T-helper 1 cell treated with Interleukin-12 subunit alpha and Interleukin-12 subunit beta and Interleukin-4 antibody, amounts not matched to agents 30 ng/mL and 1 ng/mL, for 36 hours (primary cell): ENCODE measurements around the gene UCHL5. TPM values are rescaled to one million over a fixed set of nuclear protein-coding genes. Genes with fewer than 3 reads are reported as not detected.
"Not testable (repeated sequence)": the region's sequence is repeated elsewhere in the genome, so short reads cannot be mapped to it uniquely, and the experiment has no call there.

ENCODE experiments used
- intact Hi-C: fragments of 100-400 bp; cut with micrococcal nuclease; formaldehyde crosslinking; loops from one replicate; pipeline ENCODE4 v1.15.1; 2024
- total RNA-seq: library from RNA; stranded (reverse); gene quantifications from 2 replicates; pipeline ENCODE4 v1.2.3, GENCODE V29; 2022

The UCHL5 gene
- total RNA-seq, 1 donor from 2014 or later = 53.9 TPM

- intact Hi-C loops = loop anchor here (5.0 kb wide), 1 partner anchor 404 kb away; no protein-coding TSS in a partner anchor
These were observed 42.4 kb downstream of the UCHL5 start for GRCh38 chr1:193016788-193017187.

- intact Hi-C loops = no loop called here
These were observed 44.8 kb downstream of the UCHL5 start for GRCh38 chr1:193014400-193014799.

- intact Hi-C loops = no loop called here
These were observed 45.5 kb downstream of the UCHL5 start for GRCh38 chr1:193013707-193014106.

GRCh38 chr1:193013005-193013404 lies 46.2 kb downstream of the UCHL5 start:
- intact Hi-C loops = no loop called here

GRCh38 chr1:193011406-193011805 lies 47.8 kb downstream of the UCHL5 start:
- intact Hi-C loops = no loop called here

- intact Hi-C loops = no loop called here
These were observed 49.7 kb downstream of the UCHL5 start for GRCh38 chr1:193009501-193009900.

GRCh38 chr1:193005785-193006184 lies 53.4 kb downstream of the UCHL5 start:
- intact Hi-C loops = no loop called here

- intact Hi-C loops = no loop called here
These were observed 60.6 kb downstream of the UCHL5 start for GRCh38 chr1:192998536-192998935.

GRCh38 chr1:192994141-192994540 lies 65.0 kb downstream of the UCHL5 start:
- intact Hi-C loops = no loop called here

GRCh38 chr1:192993426-192994085 lies 65.6 kb downstream of the UCHL5 start:
- intact Hi-C loops = no loop called here

GRCh38 chr1:192986748-192987334 lies 72.3 kb downstream of the UCHL5 start:
- intact Hi-C loops = not testable (repeated sequence)

GRCh38 chr1:192986110-192986747 lies 72.9 kb downstream of the UCHL5 start:
- intact Hi-C loops = no loop called here

- intact Hi-C loops = no loop called here
These were observed 75.1 kb downstream of the UCHL5 start for GRCh38 chr1:192984080-192984479.

- intact Hi-C loops = loop anchor here (1.0 kb wide), 1 partner anchor 47 kb away; no protein-coding TSS in a partner anchor
These were observed 75.7 kb downstream of the UCHL5 start for GRCh38 chr1:192983349-192983980.

- intact Hi-C loops = no loop called here
These were observed 78.3 kb downstream of the UCHL5 start for GRCh38 chr1:192980856-192981255.

- intact Hi-C loops = not testable (repeated sequence)
These were observed 78.8 kb downstream of the UCHL5 start for GRCh38 chr1:192980334-192980733.

- intact Hi-C loops = no loop called here
These were observed 79.6 kb downstream of the UCHL5 start for GRCh38 chr1:192979542-192979941.

GRCh38 chr1:192978195-192978710 lies 80.9 kb downstream of the UCHL5 start:
- intact Hi-C loops = no loop called here

- intact Hi-C loops = no loop called here
These were observed 82.0 kb downstream of the UCHL5 start for GRCh38 chr1:192977089-192977706.

GRCh38 chr1:192976576-192976975 lies 82.6 kb downstream of the UCHL5 start:
- intact Hi-C loops = no loop called here

GRCh38 chr1:192974701-192975100 lies 84.5 kb downstream of the UCHL5 start:
- intact Hi-C loops = no loop called here
